VCaP (cell line): Measurements from ENCODE around the gene PRXL2C.

Source experiments
- H3K27ac ChIP-seq: fragments of 450-650 bp; 2 replicates; pipeline ENCODE4 v1.5.1; 2017
- CTCF ChIP-seq: fragments of 450-650 bp; conservative IDR thresholded peaks from 2 replicates; pipeline ENCODE4 v1.5.1; 2017; ENCODE audit warnings: mild to moderate bottlenecking, moderate library complexity

Gene PRXL2C

GRCh38 chr9:96620181-96620514 lies 35.0 kb downstream of the PRXL2C start:
- no peak overlapping the region for H3K27ac ChIP-seq
- TF ChIP-seq CTCF: no peak

GRCh38 chr9:96619491-96620180 lies 35.5 kb downstream of the PRXL2C start, which contains the start of gene CDC14B:
Gene CDC14B, minus strand, starts transcription at chr9:96619843. Its CDS starts 465 bp downstream, at chr9:96619378.
- H3K27ac ChIP-seq: peak within 1 kb of the TSS; percentile 15; the same call in 1 of the 2 replicates
- peak; percentile 56 for TF ChIP-seq CTCF

- H3K27ac ChIP-seq: peak overlapping the region; percentile 15; the same call in 1 of the 2 replicates
- TF ChIP-seq CTCF: no peak
Observed at GRCh38 chr9:96619124-96619465, 36.0 kb downstream of the PRXL2C start.

GRCh38 chr9:96618209-96619123 lies 36.7 kb downstream of the PRXL2C start:
- no peak for TF ChIP-seq CTCF
- peak overlapping the region; percentile 15; the same call in 1 of the 2 replicates for H3K27ac ChIP-seq

GRCh38 chr9:96617439-96618185 lies 37.5 kb downstream of the PRXL2C start:
- TF ChIP-seq CTCF: no peak
- H3K27ac ChIP-seq: no peak overlapping the region

- no peak for TF ChIP-seq CTCF
- H3K27ac ChIP-seq: no peak overlapping the region
Observed at GRCh38 chr9:96616817-96617438, 38.2 kb downstream of the PRXL2C start.
